HCT116 (cell line): ENCODE measurements around the gene SPSB1. TPM values are rescaled to one million over a fixed set of nuclear protein-coding genes. Genes with fewer than 3 reads are reported as not detected.

Source experiments
- ATAC-seq: fragments of 200-7000 bp; cut with Tn5 transposase; 2 replicates; pipeline ENCODE4 v1.9.1; 2020; ENCODE audit warnings: mild to moderate bottlenecking, moderate library complexity
- BruUV-seq: library from RNA; stranded (reverse); fragments of 400-500 nt; replicated peaks from 2 replicates; lab custom pipeline; 2021; lab: Mats Ljungman, UMichigan
- CTCF ChIA-PET: fragments of 300-600 bp; sonication (Branson Sonifier 250); formaldehyde crosslinking; loops from one replicate; lab custom pipeline; 2021; ENCODE audit warnings: antibody characterized with exemption; lab: Charles Lee
- POLR2A ChIA-PET: fragments of 300-600, 350-600 bp; sonication (Branson Sonifier 250); formaldehyde crosslinking; loops from one replicate; lab custom pipeline; 2021; ENCODE audit warnings: antibody characterized with exemption; lab: Charles Lee
- RAD21 ChIA-PET, 2 experiments: fragments of 300-600 bp; sonication (Branson Sonifier 250); formaldehyde crosslinking; loops; one replicate each; lab custom pipeline; 2023; ENCODE audit warnings: low total read pairs in 2 of 2; ENCODE audit not compliant: uncharacterized antibody in 2 of 2, unreplicated experiment in 2 of 2, low non-redundant PET in 1 of 2; lab: Charles Lee
- DNase-seq: peaks from one replicate; pipeline ENCODE4 v3.0.0-alpha.2; 2010; ENCODE audit warnings: low read depth, low spot score
- H2AFZ ChIP-seq: fragments of 200-600 bp; shearing (Covaris generic), sonication (generic); 2 replicates; pipeline ENCODE4 v1.6.1; 2017; ENCODE audit warnings: low read depth, mixed run types, mixed read lengths, antibody characterized with exemption, low read length; ENCODE audit not compliant: poor library complexity, severe bottlenecking
- H3K27ac ChIP-seq: 2 replicates; pipeline ENCODE4 v1.5.1; 2012; ENCODE audit warnings: low read depth, low read length
- H3K27me3 ChIP-seq: fragments of 200-600 bp; sonication (generic); 2 replicates; pipeline ENCODE4 v1.6.1; 2016; ENCODE audit warnings: mixed run types, low read length, mixed read lengths; ENCODE audit not compliant: insufficient read depth
- H3K36me3 ChIP-seq, 2 experiments: fragments of 200-500 bp in 1 of 2; fragments of 200-600 bp in 1 of 2; sonication (Bioruptor generic) in 1 of 2; sonication (generic) in 1 of 2; 2 replicates each; pipeline versions ENCODE4 v1.5.1 to v1.6.1; 2014 to 2016; ENCODE audit warnings: low read length in 2 of 2, inconsistent platforms in 1 of 2, mixed read lengths in 1 of 2, mixed run types in 1 of 2; ENCODE audit not compliant: insufficient read depth in 2 of 2, control insufficient read depth in 1 of 2
- H3K4me1 ChIP-seq, 2 experiments: fragments of 200-600 bp in 1 of 2; sonication (generic) in 1 of 2; 2 replicates each; pipeline versions ENCODE4 v1.5.1 to v1.6.1; 2012 to 2017; ENCODE audit warnings: low read length in 2 of 2, inconsistent platforms in 1 of 2, mild to moderate bottlenecking in 1 of 2, mixed read lengths in 1 of 2, mixed run types in 1 of 2, moderate library complexity in 1 of 2; ENCODE audit not compliant: insufficient read depth in 2 of 2, control insufficient read depth in 1 of 2
- H3K4me2 ChIP-seq: fragments of 200-600 bp; sonication (generic); 2 replicates; pipeline ENCODE4 v1.6.1; 2017; ENCODE audit warnings: mixed run types, low read length, mixed read lengths
- H3K4me3 ChIP-seq, 2 experiments: fragments of 200-600 bp in 1 of 2; sonication (generic) in 1 of 2; replicated peaks in 1 of 2; 2 replicates each; pipeline ENCODE4 v1.5.1; 2011 to 2016; ENCODE audit warnings: low read length in 2 of 2, control low read depth in 1 of 2, low read depth in 1 of 2, mild to moderate bottlenecking in 1 of 2, mixed read lengths in 1 of 2, mixed run types in 1 of 2
- H3K79me2 ChIP-seq: fragments of 200-600 bp; sonication (generic); 2 replicates; pipeline ENCODE4 v1.6.1; 2017; ENCODE audit warnings: mild to moderate bottlenecking, mixed run types, low read length, moderate library complexity, mixed read lengths; ENCODE audit not compliant: insufficient read depth
- H3K9ac ChIP-seq: fragments of 200-600 bp; sonication (generic); 2 replicates; pipeline ENCODE4 v1.6.1; 2016; ENCODE audit warnings: low read length, mixed read lengths
- H3K9me2 ChIP-seq: fragments of 200-600 bp; sonication (generic), shearing (Covaris generic); 2 replicates; pipeline ENCODE4 v1.6.1; 2017; ENCODE audit warnings: mixed run types, mild to moderate bottlenecking, moderate library complexity; ENCODE audit not compliant: insufficient read depth
- H3K9me3 ChIP-seq, 2 experiments: fragments of 200-500 bp in 1 of 2; fragments of 200-600 bp in 1 of 2; sonication (Bioruptor generic) in 1 of 2; sonication (generic) in 1 of 2; 2 replicates each; pipeline ENCODE4 v1.6.1; 2014 to 2017; ENCODE audit warnings: low read length in 2 of 2, mixed read lengths in 2 of 2, inconsistent platforms in 1 of 2, low read depth in 1 of 2, mild to moderate bottlenecking in 1 of 2, mixed run types in 1 of 2, moderate library complexity in 1 of 2; ENCODE audit not compliant: control insufficient read depth in 1 of 2, insufficient read depth in 1 of 2
- H4K20me1 ChIP-seq: fragments of 200-600 bp; sonication (generic), shearing (Covaris generic); 2 replicates; pipeline ENCODE4 v1.6.1; 2017; ENCODE audit warnings: mixed run types, mild to moderate bottlenecking, moderate library complexity; ENCODE audit not compliant: insufficient read depth
- CBX3 ChIP-seq: IDR thresholded peaks from 2 replicates; pipeline ENCODE4 v1.6.1; 2012; ENCODE audit warnings: low read depth
- CEBPB ChIP-seq: IDR thresholded peaks from 2 replicates; pipeline ENCODE4 v1.6.1; 2012; ENCODE audit warnings: low read depth
- EGR1 ChIP-seq: IDR thresholded peaks from 2 replicates; pipeline ENCODE4 v1.6.1; 2012; ENCODE audit warnings: low read depth
- EZH2 ChIP-seq: fragments of 200-600 bp; sonication (generic); IDR thresholded peaks from 2 replicates; pipeline ENCODE4 v1.6.1; 2017; ENCODE audit warnings: antibody characterized with exemption, mixed run types
- JUND ChIP-seq: IDR thresholded peaks from 2 replicates; pipeline ENCODE4 v1.6.1; 2012
- POLR2A ChIP-seq: IDR thresholded peaks from 2 replicates; pipeline ENCODE4 v1.7.0; 2011; ENCODE audit warnings: borderline replicate concordance; ENCODE audit not compliant: insufficient read depth, insufficient read length; ENCODE audit errors: extremely low read depth
- RAD21 ChIP-seq: IDR thresholded peaks from 2 replicates; pipeline ENCODE4 v1.6.1; 2012; ENCODE audit warnings: low read depth, mild to moderate bottlenecking
- SRF ChIP-seq: IDR thresholded peaks from 2 replicates; pipeline ENCODE4 v1.6.1; 2012; ENCODE audit warnings: low read depth
- ZFX ChIP-seq: fragments of 450-650 bp; IDR thresholded peaks from 2 replicates; pipeline ENCODE4 v1.6.1; 2017
- intact Hi-C: fragments of 100-400 bp; cut with micrococcal nuclease; formaldehyde crosslinking; loops from 2 replicates; pipeline ENCODE4 v1.10.0; 2022
- total RNA-seq: library from RNA; stranded (reverse); gene quantifications from one replicate; pipeline ENCODE4 v1.2.1, GENCODE V29; 2021; ENCODE audit not compliant: unreplicated experiment
- TF ChIP-seq, protein P1 (sequence below): IDR thresholded peaks from 2 replicates; pipeline ENCODE4 v1.6.1; 2011; ENCODE audit warnings: mild to moderate bottlenecking, low read length, moderate library complexity; ENCODE audit not compliant: insufficient replicate concordance; ENCODE audit errors: extremely low read depth
- TF ChIP-seq, protein P2 (sequence below), 3 experiments: fragments of 200-600 bp in 1 of 3; sonication (generic) in 1 of 3; IDR thresholded peaks in 2 of 3; conservative IDR thresholded peaks in 1 of 3; 2 replicates each; pipeline ENCODE4 v1.5.1; 2012 to 2017; ENCODE audit warnings: low read depth in 2 of 3, low read length in 2 of 3, antibody characterized with exemption in 1 of 3, borderline replicate concordance in 1 of 3, control low read depth in 1 of 3, mild to moderate bottlenecking in 1 of 3, mixed read lengths in 1 of 3, mixed run types in 1 of 3, moderate library complexity in 1 of 3; ENCODE audit not compliant: insufficient read depth in 1 of 3
- TF ChIP-seq, protein P3 (sequence below): IDR thresholded peaks from 2 replicates; pipeline ENCODE4 v1.6.1; 2012
- TF ChIP-seq, protein P4 (sequence below): IDR thresholded peaks from 2 replicates; pipeline ENCODE4 v1.6.1; 2012; ENCODE audit warnings: low read depth

The SPSB1 gene
- total RNA-seq, 1 experiment from 2014 or later, result 10.8 TPM

DNA sequence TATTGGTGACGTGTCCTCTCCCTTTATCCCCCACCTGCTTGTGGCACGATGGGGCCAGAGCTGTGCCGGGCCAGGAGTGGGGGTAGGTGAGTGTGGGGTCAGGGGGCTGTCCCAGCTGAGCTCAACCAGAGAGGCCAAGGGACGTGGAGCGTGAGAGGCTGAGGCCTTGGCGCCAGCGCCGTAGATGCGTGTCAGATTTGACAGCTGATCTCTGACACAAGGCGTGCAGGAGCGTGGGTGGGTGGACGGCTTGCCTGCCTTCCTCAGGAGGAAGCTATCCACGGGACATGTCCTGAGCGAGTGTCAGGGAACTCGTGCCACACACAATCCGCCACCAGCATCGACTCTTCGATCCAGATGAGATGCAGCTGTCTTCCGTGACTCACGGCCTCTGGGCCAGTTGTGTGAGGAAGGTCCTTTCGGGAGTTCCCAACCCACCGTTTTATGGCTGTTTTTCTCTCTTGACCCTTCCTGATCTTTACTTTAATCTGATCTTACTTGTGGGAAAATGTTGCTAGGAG lies 56.7 kb downstream of the SPSB1 start:
- TF ChIP-seq, protein P1, sequence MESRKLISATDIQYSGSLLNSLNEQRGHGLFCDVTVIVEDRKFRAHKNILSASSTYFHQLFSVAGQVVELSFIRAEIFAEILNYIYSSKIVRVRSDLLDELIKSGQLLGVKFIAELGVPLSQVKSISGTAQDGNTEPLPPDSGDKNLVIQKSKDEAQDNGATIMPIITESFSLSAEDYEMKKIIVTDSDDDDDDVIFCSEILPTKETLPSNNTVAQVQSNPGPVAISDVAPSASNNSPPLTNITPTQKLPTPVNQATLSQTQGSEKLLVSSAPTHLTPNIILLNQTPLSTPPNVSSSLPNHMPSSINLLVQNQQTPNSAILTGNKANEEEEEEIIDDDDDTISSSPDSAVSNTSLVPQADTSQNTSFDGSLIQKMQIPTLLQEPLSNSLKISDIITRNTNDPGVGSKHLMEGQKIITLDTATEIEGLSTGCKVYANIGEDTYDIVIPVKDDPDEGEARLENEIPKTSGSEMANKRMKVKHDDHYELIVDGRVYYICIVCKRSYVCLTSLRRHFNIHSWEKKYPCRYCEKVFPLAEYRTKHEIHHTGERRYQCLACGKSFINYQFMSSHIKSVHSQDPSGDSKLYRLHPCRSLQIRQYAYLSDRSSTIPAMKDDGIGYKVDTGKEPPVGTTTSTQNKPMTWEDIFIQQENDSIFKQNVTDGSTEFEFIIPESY, result no peak
- TF ChIP-seq, protein P2, sequence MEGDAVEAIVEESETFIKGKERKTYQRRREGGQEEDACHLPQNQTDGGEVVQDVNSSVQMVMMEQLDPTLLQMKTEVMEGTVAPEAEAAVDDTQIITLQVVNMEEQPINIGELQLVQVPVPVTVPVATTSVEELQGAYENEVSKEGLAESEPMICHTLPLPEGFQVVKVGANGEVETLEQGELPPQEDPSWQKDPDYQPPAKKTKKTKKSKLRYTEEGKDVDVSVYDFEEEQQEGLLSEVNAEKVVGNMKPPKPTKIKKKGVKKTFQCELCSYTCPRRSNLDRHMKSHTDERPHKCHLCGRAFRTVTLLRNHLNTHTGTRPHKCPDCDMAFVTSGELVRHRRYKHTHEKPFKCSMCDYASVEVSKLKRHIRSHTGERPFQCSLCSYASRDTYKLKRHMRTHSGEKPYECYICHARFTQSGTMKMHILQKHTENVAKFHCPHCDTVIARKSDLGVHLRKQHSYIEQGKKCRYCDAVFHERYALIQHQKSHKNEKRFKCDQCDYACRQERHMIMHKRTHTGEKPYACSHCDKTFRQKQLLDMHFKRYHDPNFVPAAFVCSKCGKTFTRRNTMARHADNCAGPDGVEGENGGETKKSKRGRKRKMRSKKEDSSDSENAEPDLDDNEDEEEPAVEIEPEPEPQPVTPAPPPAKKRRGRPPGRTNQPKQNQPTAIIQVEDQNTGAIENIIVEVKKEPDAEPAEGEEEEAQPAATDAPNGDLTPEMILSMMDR (IDR thresholded peaks at IDR 0.05 in 2 of 3, conservative IDR thresholded peaks at IDR 0.05 in 1 of 3; ENCODE audit: borderline replicate concordance in 1 of 3, insufficient read depth in 1 of 3, low read depth in 2 of 3, low read length in 2 of 3), result no peak
- no peak for TF ChIP-seq POLR2A
- TF ChIP-seq ZFX, result no peak
- no peak for TF ChIP-seq EGR1
- TF ChIP-seq SRF, result no peak
- TF ChIP-seq, protein P3, sequence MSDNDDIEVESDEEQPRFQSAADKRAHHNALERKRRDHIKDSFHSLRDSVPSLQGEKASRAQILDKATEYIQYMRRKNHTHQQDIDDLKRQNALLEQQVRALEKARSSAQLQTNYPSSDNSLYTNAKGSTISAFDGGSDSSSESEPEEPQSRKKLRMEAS, result no peak
- TF ChIP-seq JUND, result no peak
- TF ChIP-seq, protein P4, sequence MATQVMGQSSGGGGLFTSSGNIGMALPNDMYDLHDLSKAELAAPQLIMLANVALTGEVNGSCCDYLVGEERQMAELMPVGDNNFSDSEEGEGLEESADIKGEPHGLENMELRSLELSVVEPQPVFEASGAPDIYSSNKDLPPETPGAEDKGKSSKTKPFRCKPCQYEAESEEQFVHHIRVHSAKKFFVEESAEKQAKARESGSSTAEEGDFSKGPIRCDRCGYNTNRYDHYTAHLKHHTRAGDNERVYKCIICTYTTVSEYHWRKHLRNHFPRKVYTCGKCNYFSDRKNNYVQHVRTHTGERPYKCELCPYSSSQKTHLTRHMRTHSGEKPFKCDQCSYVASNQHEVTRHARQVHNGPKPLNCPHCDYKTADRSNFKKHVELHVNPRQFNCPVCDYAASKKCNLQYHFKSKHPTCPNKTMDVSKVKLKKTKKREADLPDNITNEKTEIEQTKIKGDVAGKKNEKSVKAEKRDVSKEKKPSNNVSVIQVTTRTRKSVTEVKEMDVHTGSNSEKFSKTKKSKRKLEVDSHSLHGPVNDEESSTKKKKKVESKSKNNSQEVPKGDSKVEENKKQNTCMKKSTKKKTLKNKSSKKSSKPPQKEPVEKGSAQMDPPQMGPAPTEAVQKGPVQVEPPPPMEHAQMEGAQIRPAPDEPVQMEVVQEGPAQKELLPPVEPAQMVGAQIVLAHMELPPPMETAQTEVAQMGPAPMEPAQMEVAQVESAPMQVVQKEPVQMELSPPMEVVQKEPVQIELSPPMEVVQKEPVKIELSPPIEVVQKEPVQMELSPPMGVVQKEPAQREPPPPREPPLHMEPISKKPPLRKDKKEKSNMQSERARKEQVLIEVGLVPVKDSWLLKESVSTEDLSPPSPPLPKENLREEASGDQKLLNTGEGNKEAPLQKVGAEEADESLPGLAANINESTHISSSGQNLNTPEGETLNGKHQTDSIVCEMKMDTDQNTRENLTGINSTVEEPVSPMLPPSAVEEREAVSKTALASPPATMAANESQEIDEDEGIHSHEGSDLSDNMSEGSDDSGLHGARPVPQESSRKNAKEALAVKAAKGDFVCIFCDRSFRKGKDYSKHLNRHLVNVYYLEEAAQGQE, result no peak
- no peak for TF ChIP-seq RAD21
- TF ChIP-seq EZH2, result no peak
- no peak for TF ChIP-seq CBX3
- TF ChIP-seq CEBPB, result no peak
- ChIA-PET POLR2A (no interaction called here), CTCF (no interaction called here), RAD21 (no interaction called here)
- DNase-seq (no peak), ATAC-seq (no peak)
- no peaks in the 10 kb centered on the region for H4K20me1 ChIP-seq
- BruUV-seq, result no TSS peak
- no peak overlapping the region for H3K4me3 ChIP-seq
- intact Hi-C loops, result no loop called here
- no peaks in the 10 kb centered on the region for H3K79me2 ChIP-seq
- no peak overlapping the region for H3K4me2 ChIP-seq
- no peak overlapping the region for H2AFZ ChIP-seq
- no peaks in the 10 kb centered on the region for H3K27me3 ChIP-seq
- peaks cover 2 to 35% of the 10 kb centered on the region in 2 experiments; a peak in 2 of 4 replicates for H3K4me1 ChIP-seq
- H3K9ac ChIP-seq, result no peak overlapping the region
- H3K27ac ChIP-seq, result no peak overlapping the region
- no peaks in the 10 kb centered on the region for H3K9me3 ChIP-seq
- no peaks in the 10 kb centered on the region for H3K9me2 ChIP-seq
- H3K36me3 ChIP-seq, result no peaks in the 10 kb centered on the region
